ENCODE data around the gene ZNF98.

- TF ChIP-seq POLR2AphosphoS5 (IDR thresholded peaks at IDR 0.05; ENCODE audit: low read depth, low read length) (no peak), CTCF (IDR thresholded peaks at IDR 0.05) (no peak), TCF7L2 (IDR thresholded peaks at IDR 0.05; ENCODE audit: low read depth, low read length) (no peak)
Measured at GRCh38 chr19:22422211-22422610, at the start of gene ZNF98.

Data from Panc1 (cell line).